GM19351 (cell line): Measurements from ENCODE around the gene OR51A7.
"Not testable (repeated sequence)": the region's sequence is repeated elsewhere in the genome, so short reads cannot be mapped to it uniquely, and the experiment has no call there.

ENCODE experiments used
- ATAC-seq: cut with Tn5 transposase; IDR thresholded peaks from one replicate; pipeline ENCODE4 v1.9.1; 2021; ENCODE audit warnings: mild to moderate bottlenecking, moderate library complexity; ENCODE audit not compliant: unreplicated experiment

The OR51A7 gene

DNA sequence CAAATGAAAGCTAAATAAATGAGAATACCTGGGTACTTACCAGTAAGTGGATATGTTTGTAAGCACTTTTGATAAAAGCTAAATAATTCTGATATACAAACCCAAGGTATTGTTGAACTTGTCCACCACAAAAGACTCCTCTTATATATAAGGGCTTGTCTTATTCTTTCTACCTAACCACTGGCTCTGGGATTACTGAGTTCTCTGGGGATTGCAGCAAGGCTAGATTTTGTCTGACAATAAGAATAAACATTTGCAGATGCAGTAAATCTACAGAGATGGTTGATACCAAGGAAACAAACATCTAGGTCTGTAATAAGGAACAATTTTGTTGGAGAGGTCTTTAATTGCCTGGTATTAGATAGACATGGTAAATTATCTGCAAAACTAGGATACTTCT lies 43.9 kb downstream of the OR51A7 start, which contains the start of gene OR51A4:
Gene OR51A4 (minus strand): TSS at position 101 of the 400 bp plus-strand sequence. CDS start 505 bp downstream, outside the sequence.
- no peak for ATAC-seq

DNA sequence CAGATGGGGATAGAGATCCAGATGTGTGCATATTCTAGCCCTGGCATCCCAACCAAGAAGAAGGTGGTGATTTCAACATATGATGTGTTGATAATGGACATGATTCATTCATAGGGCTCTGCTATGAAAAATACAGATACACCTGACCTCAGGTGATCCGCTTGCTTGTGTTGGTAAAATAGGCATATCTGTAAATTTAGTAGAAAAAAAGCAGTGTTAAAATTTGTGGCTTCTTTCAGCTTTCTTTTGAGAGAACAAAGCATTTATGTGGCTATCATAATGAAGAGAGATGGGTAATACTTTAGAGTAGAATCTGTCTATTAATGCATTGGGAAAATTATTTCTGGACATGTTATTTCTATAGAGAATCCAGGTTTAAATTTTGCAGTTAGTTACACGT lies 52.0 kb downstream of the OR51A7 start, which contains the start of gene OR51A2:
Gene OR51A2 (minus strand): TSS at position 101 of the 400 bp plus-strand sequence. CDS start 0 bp downstream, at position 101.
- not testable (repeated sequence) for ATAC-seq

DNA sequence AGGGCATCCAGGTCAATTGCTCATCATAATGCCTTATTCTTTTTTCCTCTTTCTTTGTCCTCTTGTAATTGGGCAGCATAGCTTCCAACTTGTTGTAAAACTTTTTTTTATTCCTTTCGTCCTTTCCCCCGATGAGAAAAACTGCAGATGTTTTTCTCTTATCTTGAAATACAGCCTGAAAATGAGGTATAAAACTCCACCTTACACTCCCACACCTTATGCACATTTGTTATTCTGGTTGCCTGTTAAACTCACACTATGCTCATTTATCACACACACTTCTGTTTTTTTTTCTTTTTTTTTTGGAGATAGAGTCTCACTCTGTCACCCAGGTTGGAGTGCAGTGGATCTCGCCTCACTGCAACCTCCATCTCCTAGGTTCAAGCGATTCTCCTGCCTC lies 53.8 kb downstream of the OR51A7 start:
- no peak for ATAC-seq
